ENCODE measurements around the gene BTC. TPM values are rescaled to one million over a fixed set of nuclear protein-coding genes. Genes with fewer than 3 reads are reported as not detected.
"Not testable (repeated sequence)": the region's sequence is repeated elsewhere in the genome, so short reads cannot be mapped to it uniquely, and the experiment has no call there.

The BTC gene
- polyA plus RNA-seq (ENCODE audit: insufficient read length in 4 of 4), result 1 to 10 TPM; 3.4 to 6.9 (median 6.1) TPM

- DNase-seq (ENCODE audit: low read depth in 4 of 4, low spot score in 3 of 4), result peak; percentile 35 to 53 (median 43)
Observed at GRCh38 chr4:74794382-74795010, at the start of gene BTC. BTC (minus strand) TSS chr4:74794523; CDS start chr4:74794325, 198 bp downstream.

GRCh38 chr4:74840936-74841509 is 46.7 kb upstream of the BTC start:
- DNase-seq (ENCODE audit: low read depth in 4 of 4, low spot score in 3 of 4), result no peak

GRCh38 chr4:74838746-74839370 is 44.5 kb upstream of the BTC start:
- no peak for DNase-seq (ENCODE audit: low read depth in 4 of 4, low spot score in 3 of 4)

GRCh38 chr4:74830928-74831327 is 36.6 kb upstream of the BTC start:
- no peak for DNase-seq (ENCODE audit: low read depth in 4 of 4, low spot score in 3 of 4)

GRCh38 chr4:74823194-74823593 is 28.9 kb upstream of the BTC start:
- DNase-seq (ENCODE audit: low read depth in 4 of 4, low spot score in 3 of 4), result no peak

- no peak for DNase-seq (ENCODE audit: low read depth in 4 of 4, low spot score in 3 of 4)
Observed at GRCh38 chr4:74822603-74823002, 28.3 kb upstream of the BTC start.

- no peak for DNase-seq (ENCODE audit: low read depth in 4 of 4, low spot score in 3 of 4)
Observed at GRCh38 chr4:74821541-74821940, 27.2 kb upstream of the BTC start.

- no peak for DNase-seq (ENCODE audit: low read depth in 4 of 4, low spot score in 3 of 4)
Observed at GRCh38 chr4:74814052-74814451, 19.7 kb upstream of the BTC start.

- DNase-seq (ENCODE audit: low read depth in 4 of 4, low spot score in 3 of 4), result not testable (repeated sequence)
Observed at GRCh38 chr4:74812056-74812455, 17.7 kb upstream of the BTC start.

GRCh38 chr4:74805601-74806000 is 11.3 kb upstream of the BTC start:
- DNase-seq (ENCODE audit: low read depth in 4 of 4, low spot score in 3 of 4), result no peak

GRCh38 chr4:74800310-74800709 is 6.0 kb upstream of the BTC start:
- no peak for DNase-seq (ENCODE audit: low read depth in 4 of 4, low spot score in 3 of 4)

GRCh38 chr4:74796631-74797030 is 2.3 kb upstream of the BTC start:
- DNase-seq (ENCODE audit: low read depth in 4 of 4, low spot score in 3 of 4), result no peak

GRCh38 chr4:74793757-74794381 is 454 bp downstream of the BTC start:
- DNase-seq (ENCODE audit: low read depth in 4 of 4, low spot score in 3 of 4), result peak; percentile 33 to 54 (median 44)

- no peak for DNase-seq (ENCODE audit: low read depth in 4 of 4, low spot score in 3 of 4)
Observed at GRCh38 chr4:74790652-74791051, 3.7 kb downstream of the BTC start.

GRCh38 chr4:74789518-74789917 is 4.8 kb downstream of the BTC start:
- no peak for DNase-seq (ENCODE audit: low read depth in 4 of 4, low spot score in 3 of 4)

- no peak for DNase-seq (ENCODE audit: low read depth in 4 of 4, low spot score in 3 of 4)
Observed at GRCh38 chr4:74777531-74777930, 16.8 kb downstream of the BTC start.

- no peak for DNase-seq (ENCODE audit: low read depth in 4 of 4, low spot score in 3 of 4)
Observed at GRCh38 chr4:74772783-74773182, 21.5 kb downstream of the BTC start.

GRCh38 chr4:74772106-74772505 is 22.2 kb downstream of the BTC start:
- no peak for DNase-seq (ENCODE audit: low read depth in 4 of 4, low spot score in 3 of 4)

GRCh38 chr4:74770226-74770910 is 24.0 kb downstream of the BTC start:
- no peak for DNase-seq (ENCODE audit: low read depth in 4 of 4, low spot score in 3 of 4)

GRCh38 chr4:74768857-74769525 is 25.3 kb downstream of the BTC start:
- DNase-seq (ENCODE audit: low read depth in 4 of 4, low spot score in 3 of 4), result peak in 1 of 4 donors; percentile 4

GRCh38 chr4:74764119-74764518 is 30.2 kb downstream of the BTC start:
- no peak for DNase-seq (ENCODE audit: low read depth in 4 of 4, low spot score in 3 of 4)
